K562 (cell line): ENCODE measurements around the gene MAPKAPK2. TPM values are rescaled to one million over a fixed set of nuclear protein-coding genes. Genes with fewer than 3 reads are reported as not detected.

ENCODE experiments used
- ARID1B ChIP-seq: fragments of 450-650 bp; IDR thresholded peaks from 2 replicates; pipeline ENCODE4 v1.6.1; 2016; ENCODE audit warnings: antibody characterized with exemption, mild to moderate bottlenecking, inconsistent platforms
- CEBPB ChIP-seq: fragments of 450-650 bp; IDR thresholded peaks from 2 replicates; pipeline ENCODE4 v1.6.1; 2016; ENCODE audit warnings: missing genetic modification characterization, missing compliant biosample characterization
- CEBPG ChIP-seq, 3 experiments: fragments of 200-800 bp in 1 of 3; sonication (Bioruptor generic) in 1 of 3; sonication (generic) in 1 of 3; formaldehyde crosslinking in 1 of 3; IDR thresholded peaks in 2 of 3; conservative IDR thresholded peaks in 1 of 3; 2 replicates each; pipeline versions ENCODE4 v1.6.1 to v1.8.0; 2016 to 2022; ENCODE audit warnings: missing compliant biosample characterization in 2 of 3, missing genetic modification characterization in 2 of 3, mild to moderate bottlenecking in 1 of 3, missing genetic modification reagents in 1 of 3
- FOSL1 ChIP-seq: fragments of 200-800 bp; sonication (Bioruptor generic); conservative IDR thresholded peaks from 2 replicates; pipeline ENCODE4 v1.6.1; 2016; ENCODE audit warnings: missing genetic modification characterization, missing compliant biosample characterization
- HDAC1 ChIP-seq, 2 experiments: fragments of 450-650 bp; IDR thresholded peaks; 2 replicates each; pipeline ENCODE4 v1.6.1; 2016 to 2017; ENCODE audit warnings: inconsistent platforms in 1 of 2, mild to moderate bottlenecking in 1 of 2, moderate library complexity in 1 of 2
- ILF3 ChIP-seq: fragments of 450-650 bp; IDR thresholded peaks from 2 replicates; pipeline ENCODE4 v1.6.1; 2018; ENCODE audit warnings: antibody characterized with exemption, mild to moderate bottlenecking, moderate library complexity, borderline replicate concordance
- MAFF ChIP-seq: IDR thresholded peaks from 2 replicates; pipeline ENCODE4 v1.6.1; 2012; ENCODE audit warnings: low read length, improper control_type of control experiment
- MITF ChIP-seq: IDR thresholded peaks from 2 replicates; pipeline ENCODE4 v1.6.1; 2014; ENCODE audit warnings: antibody characterized with exemption
- NFATC3 ChIP-seq: fragments of 450-650 bp; IDR thresholded peaks from 2 replicates; pipeline ENCODE4 v1.6.1; 2017; ENCODE audit warnings: mild to moderate bottlenecking
- NFIC ChIP-seq: fragments of 450-650 bp; IDR thresholded peaks from 2 replicates; pipeline ENCODE4 v1.6.1; 2017; ENCODE audit warnings: mild to moderate bottlenecking, inconsistent platforms
- SMARCB1 ChIP-seq: IDR thresholded peaks from 2 replicates; pipeline ENCODE4 v1.6.1; 2011; ENCODE audit warnings: improper control_type of control experiment, low read depth; ENCODE audit not compliant: insufficient read length
- TEAD4 ChIP-seq, 2 experiments: sonication (generic) in 1 of 2; formaldehyde crosslinking in 1 of 2; IDR thresholded peaks; 2 replicates each; pipeline versions ENCODE4 v1.6.1 to v1.8.0; 2012 to 2022; ENCODE audit warnings: borderline replicate concordance in 1 of 2, inconsistent platforms in 1 of 2, low read length in 1 of 2, mild to moderate bottlenecking in 1 of 2, missing genetic modification reagents in 1 of 2
- U2AF2 ChIP-seq: fragments of 200-400 bp; formaldehyde crosslinking; optimal IDR thresholded peaks from 2 replicates; pipeline ENCODE3; 2017; ENCODE audit warnings: low read depth, mild to moderate bottlenecking, low read length
- ZFP30 ChIP-seq: fragments of 250-450 bp; sonication (Bioruptor Pico); IDR thresholded peaks from 2 replicates; pipeline ENCODE4 v1.8.0; 2022; ENCODE audit warnings: moderate library complexity, mild to moderate bottlenecking, inconsistent platforms, borderline replicate concordance
- ZNF282 ChIP-seq: sonication (generic); formaldehyde crosslinking; IDR thresholded peaks from 2 replicates; pipeline ENCODE4 v1.8.1; 2023; ENCODE audit warnings: missing genetic modification reagents
- ZNF785 ChIP-seq: fragments of 250-450 bp; sonication (Bioruptor Pico); IDR thresholded peaks from 2 replicates; pipeline ENCODE4 v1.4.0; 2020; ENCODE audit warnings: mild to moderate bottlenecking
- polyA plus RNA-seq, 8 experiments: library from polyadenylated mRNA; depleted of rRNA in 4 of 8; stranded (reverse) in 5 of 8; unstranded in 3 of 8; fragments of >200 nt; fragmentation: Nextera tagmentation in 2 of 8; fragmentation: Illumina TruSeq in 1 of 8; extraction: Ambion mirVana in 2 of 8; extraction: Trizol in 1 of 8; gene quantifications; 2 replicates each; pipeline versions ENCODE4 v1.2.1 to v1.2.3, GENCODE V29; 2011 to 2014; ENCODE audit warnings: inconsistent platforms in 1 of 8, missing spikeins in 1 of 8
- total RNA-seq, 7 experiments: library from RNA; depleted of rRNA in 6 of 7; stranded (reverse); fragments of >200 nt in 6 of 7; fragmentation: Illumina TruSeq in 2 of 7; extraction: Trizol in 2 of 7; gene quantifications; 2 replicates each; pipeline versions ENCODE4 v1.2.1 to v1.2.3, GENCODE V29; 2011 to 2021; ENCODE audit warnings: low replicate concordance in 1 of 7
- TF ChIP-seq, protein P1 (sequence below): fragments of 450-650 bp; formaldehyde crosslinking; IDR thresholded peaks from 2 replicates; pipeline ENCODE4 v1.4.0; 2020; ENCODE audit warnings: mild to moderate bottlenecking, moderate library complexity
- TF ChIP-seq, protein P2 (sequence below): sonication (generic); formaldehyde crosslinking; IDR thresholded peaks from 2 replicates; pipeline ENCODE4 v1.9.0; 2022; ENCODE audit warnings: mild to moderate bottlenecking, missing genetic modification reagents

Gene MAPKAPK2
- total and polyA plus RNA-seq, 9 of the 15 experiments (the other 6 are each of a cell fraction or from before 2014, with no cell fraction given) = 0.63 to 94.2 (median 52.1) TPM

- TF ChIP-seq MITF = no peak
- no peak for TF ChIP-seq MAFF
- TF ChIP-seq CEBPG (CRISPR knock-in tag; IDR thresholded peaks at IDR 0.05) = no peak
- no peak for TF ChIP-seq CEBPG (tag; conservative IDR thresholded peaks at IDR 0.05 in 1 of 2, IDR thresholded peaks at IDR 0.05 in 1 of 2)
- no peak for TF ChIP-seq ILF3
- no peak for TF ChIP-seq NFIC
- peak; percentile 31; the same call in 1 of the 2 replicates for TF ChIP-seq ARID1B
- TF ChIP-seq HDAC1 (IDR thresholded peaks at IDR 0.05) = 0 out of 4 replicates have a peak, but pooled peaks of 1 of the 2 experiments have one; percentile 9
- TF ChIP-seq CEBPB (tag) = no peak
- TF ChIP-seq TEAD4 (IDR thresholded peaks at IDR 0.05; ENCODE audit: low read length) = no peak
- no peak for TF ChIP-seq TEAD4 (CRISPR knock-in tag; IDR thresholded peaks at IDR 0.05; ENCODE audit: borderline replicate concordance)
- TF ChIP-seq FOSL1 = peak; percentile 73
- TF ChIP-seq, protein P1, sequence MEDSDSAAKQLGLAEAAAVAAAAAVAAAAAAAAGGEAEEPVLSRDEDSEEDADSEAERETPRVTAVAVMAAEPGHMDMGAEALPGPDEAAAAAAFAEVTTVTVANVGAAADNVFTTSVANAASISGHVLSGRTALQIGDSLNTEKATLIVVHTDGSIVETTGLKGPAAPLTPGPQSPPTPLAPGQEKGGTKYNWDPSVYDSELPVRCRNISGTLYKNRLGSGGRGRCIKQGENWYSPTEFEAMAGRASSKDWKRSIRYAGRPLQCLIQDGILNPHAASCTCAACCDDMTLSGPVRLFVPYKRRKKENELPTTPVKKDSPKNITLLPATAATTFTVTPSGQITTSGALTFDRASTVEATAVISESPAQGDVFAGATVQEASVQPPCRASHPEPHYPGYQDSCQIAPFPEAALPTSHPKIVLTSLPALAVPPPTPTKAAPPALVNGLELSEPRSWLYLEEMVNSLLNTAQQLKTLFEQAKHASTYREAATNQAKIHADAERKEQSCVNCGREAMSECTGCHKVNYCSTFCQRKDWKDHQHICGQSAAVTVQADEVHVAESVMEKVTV (CRISPR knock-in tag) = no peak
- TF ChIP-seq NFATC3 = no peak
- no peak for TF ChIP-seq ZFP30 (CRISPR knock-in tag)
- no peak for TF ChIP-seq ZNF785 (CRISPR knock-in tag)
- TF ChIP-seq SMARCB1 = no peak
- no peak for TF ChIP-seq ZNF282 (CRISPR knock-in tag)
- no peak for TF ChIP-seq U2AF2
- TF ChIP-seq, protein P2, sequence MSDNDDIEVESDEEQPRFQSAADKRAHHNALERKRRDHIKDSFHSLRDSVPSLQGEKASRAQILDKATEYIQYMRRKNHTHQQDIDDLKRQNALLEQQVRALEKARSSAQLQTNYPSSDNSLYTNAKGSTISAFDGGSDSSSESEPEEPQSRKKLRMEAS (CRISPR knock-in tag) = no peak; the same call in 1 of the 2 replicates
Measured at GRCh38 chr1:206662396-206663092, 22.2 kb upstream of the MAPKAPK2 start (continued).
